SH-SY5Y (cell line): ENCODE results near the gene SLC44A1.

Experiments used
- GATA2 ChIP-seq: IDR thresholded peaks from 2 replicates; pipeline ENCODE4 v1.6.1; 2011; ENCODE audit warnings: mild to moderate bottlenecking, low read depth, low read length
- GATA3 ChIP-seq: IDR thresholded peaks from 2 replicates; pipeline ENCODE4 v1.6.1; 2011; ENCODE audit warnings: low read depth, mild to moderate bottlenecking, low read length, moderate library complexity

DNA sequence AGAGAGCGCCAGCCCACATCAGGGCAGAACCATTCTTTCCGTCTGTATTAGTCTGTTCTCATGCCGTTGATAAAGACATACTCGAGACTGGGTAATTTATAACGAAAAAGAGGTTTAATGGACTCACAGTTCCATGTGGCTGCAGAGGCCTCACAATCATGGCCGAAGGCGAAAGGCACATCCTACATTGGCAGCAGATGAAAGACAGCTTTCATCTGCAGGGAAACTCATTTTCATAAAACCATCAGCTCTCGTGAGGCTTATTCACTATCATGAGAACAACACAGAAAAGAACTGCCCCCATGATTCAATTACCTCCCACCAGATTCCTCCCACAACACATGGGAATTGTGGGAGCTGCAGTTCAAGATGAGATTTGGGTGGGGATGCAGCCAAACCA, 198.7 kb downstream of the SLC44A1 start:
- no peak for TF ChIP-seq GATA2
- TF ChIP-seq GATA3, result no peak
